ENCODE data around the gene SLC39A11. TPM values are rescaled to one million over a fixed set of nuclear protein-coding genes. Genes with fewer than 3 reads are reported as not detected.
A peak's percentile ranks its signal among the peaks of the same experiment; 100 is the strongest.

SLC39A11 gene
- total and polyA plus RNA-seq, 4 donors = 4.6 to 23.3 (median 11.4) TPM

DNA sequence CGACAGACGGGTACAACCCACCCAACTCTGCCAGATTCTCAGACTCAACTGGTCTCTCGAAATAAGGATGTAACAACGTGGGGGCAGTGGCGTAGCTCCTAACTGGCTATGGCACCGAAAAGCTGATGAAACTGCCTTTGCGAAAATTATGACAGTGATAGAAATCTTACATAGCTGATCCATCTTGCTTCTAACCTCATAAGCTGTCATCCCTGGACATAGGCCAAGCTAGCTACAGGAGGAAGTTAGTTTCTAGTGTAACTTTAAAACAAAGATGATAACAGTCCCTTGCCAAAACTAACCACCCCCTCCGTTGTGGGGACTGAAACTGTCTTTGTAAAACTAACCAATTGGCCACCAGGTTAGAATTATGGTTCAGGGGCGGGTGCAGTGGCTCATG, 220.1 kb downstream of the SLC39A11 start:
- no peak overlapping the region for H3K4me3 ChIP-seq (ENCODE audit: low read depth, low read length)
- no peaks in the 10 kb centered on the region for H3K36me3 ChIP-seq (ENCODE audit: control insufficient read depth, insufficient read depth, low read length)
- no peak overlapping the region for H3K27ac ChIP-seq (ENCODE audit: low read depth, low read length)
- H3K9me3 ChIP-seq (ENCODE audit: control insufficient read depth, insufficient read depth, low read length) = no peaks in the 10 kb centered on the region
- H3K4me1 ChIP-seq (ENCODE audit: control insufficient read depth, insufficient read depth, low read length) = no peaks in the 10 kb centered on the region
- DNase-seq (ENCODE audit: low read depth in 4 of 6, low spot score in 6 of 6) = peak in 1 of 6 donors; percentile 36
- WGBS (ENCODE audit: insufficient coverage) = 100% methylated on average over 3 of the region's 9 CpGs
- H3K27me3 ChIP-seq (ENCODE audit: control insufficient read depth, insufficient read depth, low read length) = no peaks in the 10 kb centered on the region

- Histone ChIP-seq H3K4me3 (ENCODE audit: low read depth, low read length) (no peak overlapping the region), H3K4me1 (ENCODE audit: control insufficient read depth, insufficient read depth, low read length) (no peaks in the 10 kb centered on the region), H3K27me3 (ENCODE audit: control insufficient read depth, insufficient read depth, low read length) (no peaks in the 10 kb centered on the region), H3K36me3 (ENCODE audit: control insufficient read depth, insufficient read depth, low read length) (no peaks in the 10 kb centered on the region), H3K9me3 (ENCODE audit: control insufficient read depth, insufficient read depth, low read length) (no peaks in the 10 kb centered on the region), H3K27ac (ENCODE audit: low read depth, low read length) (no peak overlapping the region)
- 80% methylated on average over 4 of the region's 6 CpGs for WGBS (ENCODE audit: insufficient coverage)
- DNase-seq (ENCODE audit: low read depth in 4 of 6, low spot score in 6 of 6) = peak in 2 of 6 donors; percentile 43 to 68
Measured at GRCh38 chr17:72870367-72870985, 222.0 kb downstream of the SLC39A11 start.

DNA sequence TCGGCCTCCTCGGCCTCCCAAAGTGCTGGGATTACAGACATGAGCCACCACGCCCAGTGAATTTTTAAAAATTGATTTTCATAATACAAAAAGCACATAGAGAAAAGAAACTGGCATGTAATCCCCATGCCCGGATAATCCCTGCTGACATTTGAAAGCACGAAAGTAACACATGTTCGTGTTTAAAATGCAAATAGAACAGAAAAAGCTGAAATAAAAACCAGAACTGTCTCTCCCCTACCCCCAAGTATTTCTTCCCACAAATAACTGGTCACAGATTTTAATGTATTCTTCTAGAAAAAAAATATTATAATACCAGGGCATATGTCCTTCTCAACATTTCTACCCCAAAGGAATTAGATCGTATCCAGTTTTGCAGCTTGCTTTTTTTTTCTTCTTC, 222.9 kb downstream of the SLC39A11 start:
- H3K36me3 ChIP-seq (ENCODE audit: control insufficient read depth, insufficient read depth, low read length) = no peaks in the 10 kb centered on the region
- no peak for DNase-seq (ENCODE audit: low read depth in 4 of 6, low spot score in 6 of 6)
- H3K27ac ChIP-seq (ENCODE audit: low read depth, low read length) = no peak overlapping the region
- H3K9me3 ChIP-seq (ENCODE audit: control insufficient read depth, insufficient read depth, low read length) = no peaks in the 10 kb centered on the region
- H3K27me3 ChIP-seq (ENCODE audit: control insufficient read depth, insufficient read depth, low read length) = no peaks in the 10 kb centered on the region
- WGBS (ENCODE audit: insufficient coverage) = 97% methylated on average over 3 of the region's 7 CpGs
- no peaks in the 10 kb centered on the region for H3K4me1 ChIP-seq (ENCODE audit: control insufficient read depth, insufficient read depth, low read length)
- no peak overlapping the region for H3K4me3 ChIP-seq (ENCODE audit: low read depth, low read length)

DNA sequence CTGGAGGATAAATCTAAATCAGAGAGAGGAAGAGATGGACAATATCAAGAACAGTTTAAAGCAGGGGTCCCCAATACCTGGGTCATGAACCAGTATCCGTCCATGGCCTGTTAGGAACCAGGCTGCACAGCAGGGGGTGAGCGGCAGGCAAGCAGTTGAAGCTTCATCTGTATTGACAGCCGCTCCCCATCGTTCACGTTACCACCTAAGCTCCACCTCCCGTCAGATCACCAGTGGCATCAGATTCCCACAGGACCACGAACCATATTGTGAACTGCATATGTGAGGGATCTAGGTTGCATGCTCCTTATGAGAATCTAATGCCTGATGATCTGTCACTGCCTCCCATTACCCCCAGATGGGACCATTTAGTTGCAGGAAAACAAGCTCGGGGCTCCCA, 226.5 kb downstream of the SLC39A11 start:
- DNase-seq (ENCODE audit: low read depth in 4 of 6, low spot score in 6 of 6) = no peak
- Histone ChIP-seq H3K27me3 (ENCODE audit: control insufficient read depth, insufficient read depth, low read length) (no peaks in the 10 kb centered on the region), H3K4me3 (ENCODE audit: low read depth, low read length) (no peak overlapping the region), H3K36me3 (ENCODE audit: control insufficient read depth, insufficient read depth, low read length) (no peaks in the 10 kb centered on the region), H3K27ac (ENCODE audit: low read depth, low read length) (no peak overlapping the region), H3K4me1 (ENCODE audit: control insufficient read depth, insufficient read depth, low read length) (peaks cover 3% of the 10 kb centered on the region), H3K9me3 (ENCODE audit: control insufficient read depth, insufficient read depth, low read length) (no peaks in the 10 kb centered on the region)
- WGBS (ENCODE audit: insufficient coverage) = 94% methylated on average over 6 of the region's 8 CpGs

DNA sequence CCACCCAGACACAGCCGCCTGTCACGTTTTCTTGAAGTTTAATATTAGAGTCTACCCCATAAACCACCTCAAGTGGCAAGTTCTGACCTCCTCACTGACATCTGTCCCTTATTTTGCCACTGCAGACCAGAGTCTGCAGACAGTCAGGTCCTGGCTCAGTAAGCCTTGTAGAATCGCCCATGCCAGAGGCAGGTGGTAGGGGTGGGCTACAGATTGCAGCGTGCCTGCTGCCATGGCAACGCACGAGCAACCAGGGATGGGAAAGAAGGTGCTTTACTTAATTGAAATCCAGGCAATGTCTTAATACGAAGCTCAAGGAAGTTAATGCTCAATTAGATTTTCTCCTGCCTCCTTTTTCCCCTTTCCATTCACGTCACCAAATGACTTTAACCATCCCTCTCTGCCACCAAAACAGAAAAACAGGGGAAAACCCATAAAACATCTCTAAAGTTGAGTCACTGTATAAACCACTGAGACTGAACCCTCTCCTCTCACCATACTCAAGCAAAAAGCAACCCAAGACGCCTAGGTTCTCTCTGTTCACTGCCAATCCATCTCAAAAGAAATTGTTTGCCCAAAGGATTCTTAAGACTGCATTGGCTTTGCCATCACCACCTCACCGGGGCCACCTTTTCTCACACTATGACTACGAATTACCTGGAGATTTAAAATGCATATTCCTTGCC, 228.8 kb downstream of the SLC39A11 start:
- no peaks in the 10 kb centered on the region for H3K36me3 ChIP-seq (ENCODE audit: control insufficient read depth, insufficient read depth, low read length)
- no peaks in the 10 kb centered on the region for H3K9me3 ChIP-seq (ENCODE audit: control insufficient read depth, insufficient read depth, low read length)
- H3K4me3 ChIP-seq (ENCODE audit: low read depth, low read length) = no peak overlapping the region
- DNase-seq (ENCODE audit: low read depth in 4 of 6, low spot score in 6 of 6) = peak in 3 of 6 donors; percentile 35 to 94 (median 55)
- H3K4me1 ChIP-seq (ENCODE audit: control insufficient read depth, insufficient read depth, low read length) = peaks cover 3% of the 10 kb centered on the region
- no peak overlapping the region for H3K27ac ChIP-seq (ENCODE audit: low read depth, low read length)
- 66% methylated on average over 10 of the region's 11 CpGs for WGBS (ENCODE audit: insufficient coverage)
- no peaks in the 10 kb centered on the region for H3K27me3 ChIP-seq (ENCODE audit: control insufficient read depth, insufficient read depth, low read length)

DNA sequence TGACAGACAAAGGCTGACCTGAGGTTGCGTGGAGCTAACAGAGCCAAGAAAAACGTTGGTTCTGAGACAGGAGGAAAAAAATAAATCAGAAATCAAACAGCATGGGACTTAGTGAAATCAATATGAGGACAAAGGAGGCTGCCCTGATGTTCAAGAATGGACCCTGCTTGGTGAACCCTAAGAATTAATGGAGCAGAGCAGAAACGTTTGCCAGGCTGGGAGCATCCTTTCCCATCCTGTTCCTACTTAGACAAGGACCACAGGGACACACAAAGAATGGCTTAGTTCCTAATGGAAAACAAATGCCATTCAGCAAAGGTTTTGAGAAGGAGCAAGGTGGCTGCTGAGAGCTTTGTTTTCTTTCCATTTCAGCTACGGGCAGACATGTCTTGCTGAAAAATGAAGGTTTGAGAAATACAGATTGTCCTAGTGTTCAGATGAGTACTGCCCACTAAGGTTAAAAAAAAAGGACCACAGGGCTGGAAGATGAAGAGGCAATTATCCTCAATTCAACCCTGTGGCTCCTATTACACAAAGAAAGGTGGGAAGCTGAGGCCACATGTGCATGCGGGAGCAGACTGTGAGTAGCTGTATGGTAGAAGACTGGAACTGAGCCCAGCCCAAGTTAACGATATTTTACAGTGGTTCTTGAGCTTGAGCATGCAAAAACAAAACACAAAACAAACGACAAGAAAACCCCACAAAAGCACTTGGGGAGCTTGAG, 230.1 kb downstream of the SLC39A11 start:
- Histone ChIP-seq H3K9me3 (ENCODE audit: control insufficient read depth, insufficient read depth, low read length) (no peaks in the 10 kb centered on the region), H3K27me3 (ENCODE audit: control insufficient read depth, insufficient read depth, low read length) (no peaks in the 10 kb centered on the region), H3K36me3 (ENCODE audit: control insufficient read depth, insufficient read depth, low read length) (no peaks in the 10 kb centered on the region), H3K27ac (ENCODE audit: low read depth, low read length) (no peak overlapping the region), H3K4me3 (ENCODE audit: low read depth, low read length) (no peak overlapping the region), H3K4me1 (ENCODE audit: control insufficient read depth, insufficient read depth, low read length) (peaks cover 3% of the 10 kb centered on the region)
- DNase-seq (ENCODE audit: low read depth in 4 of 6, low spot score in 6 of 6) = peak in 1 of 6 donors; percentile 58
- 29% methylated on average over 2 of the region's 7 CpGs for WGBS (ENCODE audit: insufficient coverage)

DNA sequence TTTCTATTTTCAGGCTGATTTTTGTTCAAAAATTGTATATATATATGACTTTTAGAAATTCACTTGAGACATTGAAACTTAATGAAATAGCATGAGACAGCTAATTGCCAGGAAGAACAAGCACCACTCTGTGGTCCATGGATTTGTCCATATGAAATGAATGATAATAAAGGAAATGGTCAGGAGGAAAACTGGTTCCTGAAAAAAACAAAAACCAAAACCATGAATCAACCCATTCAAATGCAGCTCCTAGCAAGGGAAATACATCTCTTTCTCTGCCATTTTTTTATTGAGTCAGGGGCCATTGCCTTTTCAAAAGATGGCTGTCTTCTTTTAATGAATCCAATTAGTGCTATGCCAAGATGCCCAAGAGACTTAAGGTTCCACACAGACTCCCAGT, 230.7 kb downstream of the SLC39A11 start:
- Histone ChIP-seq H3K36me3 (ENCODE audit: control insufficient read depth, insufficient read depth, low read length) (no peaks in the 10 kb centered on the region), H3K4me1 (ENCODE audit: control insufficient read depth, insufficient read depth, low read length) (peaks cover 3% of the 10 kb centered on the region), H3K27ac (ENCODE audit: low read depth, low read length) (no peak overlapping the region), H3K4me3 (ENCODE audit: low read depth, low read length) (no peak overlapping the region), H3K9me3 (ENCODE audit: control insufficient read depth, insufficient read depth, low read length) (no peaks in the 10 kb centered on the region), H3K27me3 (ENCODE audit: control insufficient read depth, insufficient read depth, low read length) (no peaks in the 10 kb centered on the region)
- no peak for DNase-seq (ENCODE audit: low read depth in 4 of 6, low spot score in 6 of 6)

- no CpG with 5 or more reads among the region's 5 CpGs for WGBS (ENCODE audit: insufficient coverage)
- Histone ChIP-seq H3K4me1 (ENCODE audit: control insufficient read depth, insufficient read depth, low read length) (peaks cover 3% of the 10 kb centered on the region), H3K4me3 (ENCODE audit: low read depth, low read length) (no peak overlapping the region), H3K27ac (ENCODE audit: low read depth, low read length) (no peak overlapping the region), H3K36me3 (ENCODE audit: control insufficient read depth, insufficient read depth, low read length) (no peaks in the 10 kb centered on the region), H3K9me3 (ENCODE audit: control insufficient read depth, insufficient read depth, low read length) (no peaks in the 10 kb centered on the region), H3K27me3 (ENCODE audit: control insufficient read depth, insufficient read depth, low read length) (no peaks in the 10 kb centered on the region)
- no peak for DNase-seq (ENCODE audit: low read depth in 4 of 6, low spot score in 6 of 6)
Measured at GRCh38 chr17:72860778-72861177, 231.7 kb downstream of the SLC39A11 start.

- peaks cover 3% of the 10 kb centered on the region for H3K4me1 ChIP-seq (ENCODE audit: control insufficient read depth, insufficient read depth, low read length)
- no peak overlapping the region for H3K4me3 ChIP-seq (ENCODE audit: low read depth, low read length)
- H3K36me3 ChIP-seq (ENCODE audit: control insufficient read depth, insufficient read depth, low read length) = no peaks in the 10 kb centered on the region
Measured at GRCh38 chr17:72858826-72859495, 233.5 kb downstream of the SLC39A11 start.

More at GRCh38 chr17:72858826-72859495, 233.5 kb downstream of the SLC39A11 start:
- no peaks in the 10 kb centered on the region for H3K9me3 ChIP-seq (ENCODE audit: control insufficient read depth, insufficient read depth, low read length)
- DNase-seq (ENCODE audit: low read depth in 4 of 6, low spot score in 6 of 6) = no peak
- no peak overlapping the region for H3K27ac ChIP-seq (ENCODE audit: low read depth, low read length)
- no peaks in the 10 kb centered on the region for H3K27me3 ChIP-seq (ENCODE audit: control insufficient read depth, insufficient read depth, low read length)
